Sigmoid colon (tissue), 4 donors: ENCODE measurements around the gene SPACA6.

Experiments
- POLR2AphosphoS5 ChIP-seq, 4 donors: sonication (generic); formaldehyde crosslinking; IDR thresholded peaks; one replicate each; pipeline ENCODE4 v1.6.1; 2017; ENCODE audit warnings: antibody characterized with exemption in 4 of 4
- TF ChIP-seq, protein P1 (sequence below), 4 experiments: fragments of 450-650 bp in 3 of 4; fragments of 200-600 bp in 1 of 4; IDR thresholded peaks; one replicate each; pipeline ENCODE4 v1.5.1; 2016 to 2019; ENCODE audit warnings: antibody characterized with exemption in 4 of 4, mild to moderate bottlenecking in 3 of 4, moderate library complexity in 2 of 4

DNA sequence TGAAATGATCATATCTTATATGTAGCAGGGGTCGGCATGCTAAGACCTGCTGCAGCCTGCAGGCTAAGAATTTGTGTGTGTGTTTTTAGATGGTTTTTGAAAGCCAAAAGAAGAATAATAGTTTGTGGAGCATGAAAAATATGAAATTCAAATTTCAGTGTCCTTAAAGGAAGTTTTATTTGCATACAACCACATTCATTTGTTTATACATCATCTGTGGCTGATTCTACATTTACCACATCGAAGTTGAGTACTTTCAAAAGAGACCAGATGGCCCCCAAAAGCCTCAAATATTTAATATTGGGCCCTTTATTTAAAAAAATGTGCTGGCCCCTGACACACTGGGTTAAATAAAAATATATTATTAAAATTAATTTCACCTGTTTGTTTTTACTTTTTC, 29.4 kb downstream of the SPACA6 start:
- TF ChIP-seq, protein P1, sequence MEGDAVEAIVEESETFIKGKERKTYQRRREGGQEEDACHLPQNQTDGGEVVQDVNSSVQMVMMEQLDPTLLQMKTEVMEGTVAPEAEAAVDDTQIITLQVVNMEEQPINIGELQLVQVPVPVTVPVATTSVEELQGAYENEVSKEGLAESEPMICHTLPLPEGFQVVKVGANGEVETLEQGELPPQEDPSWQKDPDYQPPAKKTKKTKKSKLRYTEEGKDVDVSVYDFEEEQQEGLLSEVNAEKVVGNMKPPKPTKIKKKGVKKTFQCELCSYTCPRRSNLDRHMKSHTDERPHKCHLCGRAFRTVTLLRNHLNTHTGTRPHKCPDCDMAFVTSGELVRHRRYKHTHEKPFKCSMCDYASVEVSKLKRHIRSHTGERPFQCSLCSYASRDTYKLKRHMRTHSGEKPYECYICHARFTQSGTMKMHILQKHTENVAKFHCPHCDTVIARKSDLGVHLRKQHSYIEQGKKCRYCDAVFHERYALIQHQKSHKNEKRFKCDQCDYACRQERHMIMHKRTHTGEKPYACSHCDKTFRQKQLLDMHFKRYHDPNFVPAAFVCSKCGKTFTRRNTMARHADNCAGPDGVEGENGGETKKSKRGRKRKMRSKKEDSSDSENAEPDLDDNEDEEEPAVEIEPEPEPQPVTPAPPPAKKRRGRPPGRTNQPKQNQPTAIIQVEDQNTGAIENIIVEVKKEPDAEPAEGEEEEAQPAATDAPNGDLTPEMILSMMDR (IDR thresholded peaks at IDR 0.05), result no peak
- TF ChIP-seq POLR2AphosphoS5 (IDR thresholded peaks at IDR 0.05), result no peak
